PFSK-1 (cell line): ENCODE results near the gene CIITA.

ENCODE experiments used
- FOXP2 ChIP-seq: optimal IDR thresholded peaks from 2 replicates; pipeline ENCODE3; 2011; ENCODE audit warnings: borderline replicate concordance, control low read depth, inconsistent platforms; ENCODE audit not compliant: insufficient read depth; ENCODE audit errors: extremely low read length, extremely low read depth
- POLR2AphosphoS5 ChIP-seq: IDR thresholded peaks from 2 replicates; pipeline ENCODE4 v1.6.1; 2012; ENCODE audit warnings: low read depth, mild to moderate bottlenecking, control low read depth, low read length, moderate library complexity
- SIN3A ChIP-seq: IDR thresholded peaks from 2 replicates; pipeline ENCODE4 v1.6.1; 2012; ENCODE audit warnings: mild to moderate bottlenecking, low read length, moderate library complexity, borderline replicate concordance; ENCODE audit not compliant: insufficient read depth

- TF ChIP-seq SIN3A (no peak), POLR2AphosphoS5 (no peak), FOXP2 (no peak)
These were observed 41.4 kb downstream of the CIITA start for GRCh38 chr16:10918294-10919002.
